Activated CD8-positive, alpha-beta memory T cell treated with anti-CD3 and anti-CD28 coated beads, Interleukin-2, amount 10 ng/mL, durations not matched to agents 7 days and 5 days (primary cell): ENCODE results near the gene HPCAL1. TPM values are rescaled to one million over a fixed set of nuclear protein-coding genes. Genes with fewer than 3 reads are reported as not detected.

Experiments used
- ATAC-seq: fragments of 150-1000 bp; cut with Tn5 transposase; one replicate; pipeline ENCODE4 v1.10.0; 2021; ENCODE audit warnings: moderate library complexity
- CTCF ChIA-PET: fragments of 350-600 bp; sonication (Branson Sonifier 250); formaldehyde crosslinking; loops from one replicate; lab custom pipeline; 2021; ENCODE audit warnings: antibody characterized with exemption; lab: Charles Lee
- DNase-seq: peaks from one replicate; pipeline ENCODE4 v3.0.0-alpha.2; 2020
- H3K27ac Mint-ChIP-seq: one replicate; pipeline ENCODE4 v1.8.0; 2021; ENCODE audit warnings: mild to moderate bottlenecking, mixed read lengths
- H3K27me3 Mint-ChIP-seq: one replicate; pipeline ENCODE4 v1.8.0; 2021; ENCODE audit warnings: mixed read lengths
- H3K36me3 Mint-ChIP-seq: one replicate; pipeline ENCODE4 v1.8.0; 2021; ENCODE audit warnings: mild to moderate bottlenecking, mixed read lengths
- H3K4me1 Mint-ChIP-seq: one replicate; pipeline ENCODE4 v1.8.0; 2021; ENCODE audit warnings: mixed read lengths
- H3K4me3 Mint-ChIP-seq: one replicate; pipeline ENCODE4 v1.8.0; 2021; ENCODE audit warnings: mild to moderate bottlenecking, moderate library complexity, mixed read lengths
- H3K9me3 Mint-ChIP-seq: one replicate; pipeline ENCODE4 v1.8.0; 2022; ENCODE audit warnings: low read depth, mixed read lengths
- total RNA-seq, 2 experiments: library from RNA; stranded (reverse); gene quantifications; one replicate each; pipeline ENCODE4 v1.2.3, GENCODE V29; 2021

Gene HPCAL1
- total RNA-seq, 2 experiments from 2014 or later = 29.0 to 47.0 TPM

- H3K4me1 Mint-ChIP-seq = peaks cover 51% of the 10 kb centered on the region
- H3K27me3 Mint-ChIP-seq = no peaks in the 10 kb centered on the region
- DNase-seq (no peak), ATAC-seq (no peak)
- CTCF ChIA-PET = interaction anchor here (1.0 to 7.0 kb wide), 4 partner anchors 14 to 81 kb away, joined by 3 to 63 read pairs (median 25); partner anchors contain the start of gene HPCAL1
- H3K36me3 Mint-ChIP-seq = peaks cover 3% of the 10 kb centered on the region
- no peaks in the 10 kb centered on the region for H3K9me3 Mint-ChIP-seq
- H3K4me3 Mint-ChIP-seq = no peak overlapping the region
- H3K27ac Mint-ChIP-seq = no peak overlapping the region
Observed at GRCh38 chr2:10327896-10328669, 25.4 kb downstream of the HPCAL1 start.

- DNase-seq = no peak
- Mint-ChIP-seq H3K36me3 (peaks cover 5% of the 10 kb centered on the region), H3K9me3 (no peaks in the 10 kb centered on the region), H3K27ac (peak overlapping the region; percentile 87), H3K4me1 (peaks cover 52% of the 10 kb centered on the region), H3K4me3 (no peak overlapping the region), H3K27me3 (no peaks in the 10 kb centered on the region)
- no peak for ATAC-seq
- CTCF ChIA-PET = interaction anchor here (1.0 to 7.0 kb wide), 4 partner anchors 15 to 106 kb away, joined by 3 to 63 read pairs (median 25); partner anchors contain the start of gene HPCAL1
Observed at GRCh38 chr2:10328670-10329579, 26.2 kb downstream of the HPCAL1 start.

- Mint-ChIP-seq H3K4me1 (peaks cover 52% of the 10 kb centered on the region), H3K4me3 (peak overlapping the region; percentile 82), H3K36me3 (peaks cover 6% of the 10 kb centered on the region), H3K9me3 (no peaks in the 10 kb centered on the region), H3K27ac (peak overlapping the region; percentile 87), H3K27me3 (no peaks in the 10 kb centered on the region)
- CTCF ChIA-PET = interaction anchor here (1.0 to 7.0 kb wide), 3 partner anchors 26 to 106 kb away, joined by 3 to 63 read pairs (median 47); partner anchors contain the start of gene HPCAL1
- ATAC-seq (no peak), DNase-seq (no peak)
Observed at GRCh38 chr2:10329580-10329879, 26.8 kb downstream of the HPCAL1 start.

- peaks cover 9% of the 10 kb centered on the region for H3K36me3 Mint-ChIP-seq
- peak; percentile 48 for DNase-seq
- peak overlapping the region; percentile 87 for H3K27ac Mint-ChIP-seq
- no peaks in the 10 kb centered on the region for H3K9me3 Mint-ChIP-seq
- H3K4me3 Mint-ChIP-seq = peak overlapping the region; percentile 82
- CTCF ChIA-PET = interaction anchor here (1.0 to 7.0 kb wide), 3 partner anchors 27 to 105 kb away, joined by 3 to 63 read pairs (median 47); partner anchors contain the start of gene HPCAL1
- H3K27me3 Mint-ChIP-seq = no peaks in the 10 kb centered on the region
- ATAC-seq = peak; percentile 20
- H3K4me1 Mint-ChIP-seq = peaks cover 52% of the 10 kb centered on the region
Observed at GRCh38 chr2:10329880-10330699, 27.4 kb downstream of the HPCAL1 start.

- Mint-ChIP-seq H3K36me3 (peaks cover 14% of the 10 kb centered on the region), H3K4me1 (peaks cover 52% of the 10 kb centered on the region), H3K4me3 (peak overlapping the region; percentile 82), H3K27ac (peak overlapping the region; percentile 87), H3K27me3 (no peaks in the 10 kb centered on the region), H3K9me3 (no peaks in the 10 kb centered on the region)
- ATAC-seq (no peak), DNase-seq (no peak)
- CTCF ChIA-PET = interaction anchor here (1.0 to 7.0 kb wide), 6 partner anchors 15 to 206 kb away, joined by 3 to 63 read pairs (median 4); partner anchors contain the start of gene HPCAL1
Observed at GRCh38 chr2:10330700-10331026, 28.0 kb downstream of the HPCAL1 start.

GRCh38 chr2:10331027-10331701 lies 28.5 kb downstream of the HPCAL1 start:
- Mint-ChIP-seq H3K27me3 (no peaks in the 10 kb centered on the region), H3K9me3 (no peaks in the 10 kb centered on the region), H3K27ac (peak overlapping the region; percentile 87), H3K36me3 (peaks cover 15% of the 10 kb centered on the region), H3K4me1 (peaks cover 52% of the 10 kb centered on the region), H3K4me3 (peak overlapping the region; percentile 82)
- CTCF ChIA-PET = interaction anchor here (0.6 to 7.0 kb wide), 7 partner anchors 14 to 207 kb away, joined by 3 to 63 read pairs (median 4); partner anchors contain the start of gene HPCAL1
- ATAC-seq = peak; percentile 83
- peak; percentile 87 for DNase-seq

- DNase-seq = peak; percentile 65
- no peaks in the 10 kb centered on the region for H3K27me3 Mint-ChIP-seq
Observed at GRCh38 chr2:10331702-10332401, 29.1 kb downstream of the HPCAL1 start.

GRCh38 chr2:10332402-10333246 lies 29.9 kb downstream of the HPCAL1 start:
- H3K27me3 Mint-ChIP-seq = no peaks in the 10 kb centered on the region
- ATAC-seq = no peak
- CTCF ChIA-PET = interaction anchor here (0.8 to 7.0 kb wide), 4 partner anchors 29 to 208 kb away, joined by 3 to 63 read pairs (median 25); partner anchors contain the start of gene HPCAL1
- no peak for DNase-seq
- peak overlapping the region; percentile 87 for H3K27ac Mint-ChIP-seq
- H3K4me3 Mint-ChIP-seq = peak overlapping the region; percentile 82
- peaks cover 15% of the 10 kb centered on the region for H3K36me3 Mint-ChIP-seq
- peaks cover 50% of the 10 kb centered on the region for H3K4me1 Mint-ChIP-seq
- H3K9me3 Mint-ChIP-seq = no peaks in the 10 kb centered on the region

More at GRCh38 chr2:10331702-10332401, 29.1 kb downstream of the HPCAL1 start:
- peaks cover 15% of the 10 kb centered on the region for H3K36me3 Mint-ChIP-seq
- H3K9me3 Mint-ChIP-seq = no peaks in the 10 kb centered on the region
- CTCF ChIA-PET = interaction anchor here (0.6 to 7.0 kb wide), 8 partner anchors 13 to 208 kb away, joined by 3 to 63 read pairs (median 4); partner anchors contain the start of gene HPCAL1
- H3K4me3 Mint-ChIP-seq = peak overlapping the region; percentile 82
- peak overlapping the region; percentile 87 for H3K27ac Mint-ChIP-seq
- peaks cover 52% of the 10 kb centered on the region for H3K4me1 Mint-ChIP-seq
- ATAC-seq = peak; percentile 39

GRCh38 chr2:10333247-10333613 lies 30.5 kb downstream of the HPCAL1 start:
- no peaks in the 10 kb centered on the region for H3K27me3 Mint-ChIP-seq
- H3K9me3 Mint-ChIP-seq = no peaks in the 10 kb centered on the region
- H3K4me3 Mint-ChIP-seq = no peak overlapping the region
- no peak overlapping the region for H3K27ac Mint-ChIP-seq
- peaks cover 15% of the 10 kb centered on the region for H3K36me3 Mint-ChIP-seq
- CTCF ChIA-PET = interaction anchor here (1.4 kb wide), 1 partner anchor 31 kb away, joined by 4 read pairs; no protein-coding TSS in a partner anchor
- DNase-seq = no peak
- peaks cover 45% of the 10 kb centered on the region for H3K4me1 Mint-ChIP-seq
- no peak for ATAC-seq

- CTCF ChIA-PET = interaction anchor here (1.1 to 1.4 kb wide), 3 partner anchors 27 to 209 kb away, joined by 3 to 4 read pairs (median 3); no protein-coding TSS in a partner anchor
- Mint-ChIP-seq H3K4me3 (no peak overlapping the region), H3K4me1 (peaks cover 42% of the 10 kb centered on the region), H3K36me3 (peaks cover 15% of the 10 kb centered on the region), H3K27me3 (no peaks in the 10 kb centered on the region), H3K9me3 (no peaks in the 10 kb centered on the region), H3K27ac (no peak overlapping the region)
- ATAC-seq = no peak
- no peak for DNase-seq
Observed at GRCh38 chr2:10333966-10334365, 31.3 kb downstream of the HPCAL1 start.
